Amygdala (tissue), 56 donors: Measurements from ENCODE around the gene SART1.
A peak's percentile ranks its signal among the peaks of the same experiment; 100 is the strongest.
"Not testable (repeated sequence)": the region's sequence is repeated elsewhere in the genome, so short reads cannot be mapped to it uniquely, and the experiment has no call there.

Source experiments
- DNase-seq, 56 donors: peaks; one replicate each; lab custom pipeline; 2025; lab: John Stamatoyannopoulos, UW

SART1 gene

GRCh38 chr11:66014804-66015453 lies 53.4 kb downstream of the SART1 start:
- DNase-seq, result no peak

- no peak for DNase-seq
Measured at GRCh38 chr11:66015454-66015881, 53.9 kb downstream of the SART1 start.

- DNase-seq, result no peak
Measured at GRCh38 chr11:66015936-66016792, 54.6 kb downstream of the SART1 start.

GRCh38 chr11:66016793-66017177 lies 55.3 kb downstream of the SART1 start:
- DNase-seq, result no peak

GRCh38 chr11:66017321-66017720 lies 55.8 kb downstream of the SART1 start:
- no peak for DNase-seq

GRCh38 chr11:66020212-66020611 lies 58.7 kb downstream of the SART1 start:
- DNase-seq, result no peak

- no peak for DNase-seq
Measured at GRCh38 chr11:66020618-66021357, 59.3 kb downstream of the SART1 start.

- peak in 40 of 56 donors; percentile 1 to 75 (median 26) for DNase-seq
Measured at GRCh38 chr11:66022401-66023185, 61.1 kb downstream of the SART1 start.

GRCh38 chr11:66023186-66023440 lies 61.6 kb downstream of the SART1 start:
- DNase-seq, result not testable (repeated sequence)

- DNase-seq, result no peak
Measured at GRCh38 chr11:66026017-66026529, 64.5 kb downstream of the SART1 start, which contains the start of gene CATSPER1. Gene CATSPER1, minus strand, starts transcription at chr11:66026479. Its CDS starts 100 bp downstream, at chr11:66026379.
